Heart right ventricle (tissue), 16 donors: Measurements from ENCODE around the gene PLAC1. TPM values are rescaled to one million over a fixed set of nuclear protein-coding genes. Genes with fewer than 3 reads are reported as not detected.

Experiments used
- ATAC-seq, 8 donors: fragments of 200-7000 bp; cut with Tn5 transposase; one replicate each; pipeline ENCODE4 v1.9.1; 2020; ENCODE audit warnings: mild to moderate bottlenecking in 8 of 8, moderate library complexity in 8 of 8, moderate number of reproducible peaks in 1 of 8
- DNase-seq, 2 donors: peaks; one replicate each; pipeline ENCODE4 v3.0.0-alpha.2; 2020
- H3K27ac ChIP-seq, 10 donors: fragments of 200-600 bp; sonication (generic) in 2 of 10; one replicate each; pipeline versions ENCODE4 v1.5.0 to v1.8.0; 2020 to 2022; ENCODE audit warnings: mild to moderate bottlenecking in 3 of 10
- H3K27me3 ChIP-seq, 7 donors: fragments of 200-600 bp; one replicate each; pipeline ENCODE4 v1.8.0; 2021 to 2022; ENCODE audit warnings: mild to moderate bottlenecking in 2 of 7
- H3K36me3 ChIP-seq, 9 donors: fragments of 200-600 bp; sonication (generic) in 1 of 9; one replicate each; pipeline versions ENCODE4 v1.5.0 to v1.8.0; 2020 to 2022; ENCODE audit warnings: mild to moderate bottlenecking in 2 of 9
- H3K4me1 ChIP-seq, 9 donors: fragments of 200-600 bp; sonication (generic) in 1 of 9; one replicate each; pipeline versions ENCODE4 v1.5.0 to v1.8.0; 2020 to 2022; ENCODE audit warnings: mild to moderate bottlenecking in 4 of 9
- H3K4me3 ChIP-seq, 10 donors: fragments of 200-600 bp; sonication (generic) in 2 of 10; one replicate each; pipeline versions ENCODE4 v1.5.0 to v1.8.0; 2020 to 2022; ENCODE audit warnings: mild to moderate bottlenecking in 7 of 10, moderate library complexity in 2 of 10
- H3K9me3 ChIP-seq, 11 donors: fragments of 200-600 bp in 10 of 11; sonication (generic) in 2 of 11; one replicate each; pipeline versions ENCODE4 v1.5.0 to v1.8.0; 2013 to 2022; ENCODE audit warnings: mild to moderate bottlenecking in 2 of 11, control low read depth in 1 of 11, moderate library complexity in 1 of 11
- WGBS, 2 donors: extraction: QIAGEN DNeasy Blood & Tissue Kit; methylation state at CpG; one replicate each; pipeline ENCODE4 v1.1.7; 2013; ENCODE audit warnings: inconsistent platforms in 1 of 2; 5-methylcytosine and 5-hydroxymethylcytosine counted together
- intact Hi-C, 10 donors: fragments of 100-400 bp; cut with DNase I; formaldehyde crosslinking; loops; one replicate each; pipeline versions ENCODE4 v1.11.1 to v1.14.2; 2022
- polyA plus RNA-seq, 2 donors: library from polyadenylated mRNA; stranded (reverse); fragments of 200-250 nt; gene quantifications; one replicate each; pipeline ENCODE4 v1.2.3, GENCODE V29; 2013
- total RNA-seq, 10 donors: library from RNA; stranded (reverse); fragmentation: NEBNext Ultra II Directional in 3 of 10; extraction: Animal tissue kit (Norgen Biotek cat#: 25700) in 3 of 10; gene quantifications; one replicate each; pipeline versions ENCODE4 v1.2.1 to v1.2.4, GENCODE V29; 2021 to 2023
- TF ChIP-seq, protein P1 (sequence below), 9 donors: fragments of 200-600 bp; sonication (generic) in 2 of 9; IDR thresholded peaks; one replicate each; pipeline versions ENCODE4 v1.5.0 to v1.8.0; 2021 to 2022; ENCODE audit warnings: antibody characterized with exemption in 9 of 9, mild to moderate bottlenecking in 5 of 9, moderate library complexity in 1 of 9
- donor health status: Arrhythmogenic right ventricular cardiomyopathy.
- donor health status: ischemic (EF 13 %, LVEDD 7.1; RV severe dilation, severe dysfunction).
- donor health status: healthy with polysubstance abuse.
- donor health status: DM: no; HTN: yes; CAD: no.
- donor health status: DM: no; HTN: no; CAD: no.
- donor health status: ischemic (EF 25% LVEDD 6.9; RV normal size, moderate dysfunction).
- donor health status: ischemic (EF 25% LVEDD 5.7; RV mildly dilated, moderate dysfunction).
- donor health status: healthy.
- donor health status: DM: yes; HTN: yes; CAD: no.
- donor health status: Ischemic cardiomyopathy.
- donor health status: ischemic (EF 35%, LVEDD 5.7; RV mildly dilated, moderate dysfunction).
- donor health status: nonischemic (EF 11% LVEDD 7.7; RV severe dilation, severe dysfunction).
- donor health status: DM: yes; HTN: yes; CAD: no.
- donor health status: PGD.
- donor health status: ischemic (EF 29% LVEDD 5.4; RV normal size, mild dysfunction).
- donor health status: nonischemic (EF 23%, LVEDD 6.1; RV moderate dilation, normal function).

PLAC1 gene
- total and polyA plus RNA-seq, 12 donors, result not detected

DNA sequence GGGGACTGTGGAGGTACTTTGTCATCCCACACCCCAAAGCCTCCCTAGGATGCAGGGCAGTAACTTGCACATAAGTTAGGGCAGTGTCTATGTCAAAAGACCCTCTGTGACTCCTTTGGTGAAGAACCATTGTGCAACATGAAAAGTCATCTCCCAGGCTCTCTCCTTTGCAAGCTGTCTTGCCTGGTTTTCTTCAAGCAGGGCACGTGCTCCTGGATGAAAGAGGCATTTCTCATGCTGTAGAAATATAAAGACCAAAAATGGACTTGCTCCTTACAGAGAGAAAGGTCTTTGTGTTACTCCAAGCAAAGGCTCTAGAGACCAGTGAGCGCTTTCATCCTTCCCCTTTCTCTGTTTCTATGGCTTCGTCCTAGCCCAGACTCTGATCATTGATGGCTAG is 44.9 kb downstream of the PLAC1 start:
- peaks cover 0 to 14% (median 0%) of the 10 kb centered on the region in 7 donors for H3K27me3 ChIP-seq
- no peak overlapping the region for H3K27ac ChIP-seq
- H3K36me3 ChIP-seq, result no peaks in the 10 kb centered on the region
- H3K4me3 ChIP-seq, result no peak overlapping the region
- WGBS, 2 donors, result 79% methylated on average over 3 of the region's 3 CpGs
- no peak for ATAC-seq
- H3K9me3 ChIP-seq, result no peaks in the 10 kb centered on the region
- TF ChIP-seq, protein P1, sequence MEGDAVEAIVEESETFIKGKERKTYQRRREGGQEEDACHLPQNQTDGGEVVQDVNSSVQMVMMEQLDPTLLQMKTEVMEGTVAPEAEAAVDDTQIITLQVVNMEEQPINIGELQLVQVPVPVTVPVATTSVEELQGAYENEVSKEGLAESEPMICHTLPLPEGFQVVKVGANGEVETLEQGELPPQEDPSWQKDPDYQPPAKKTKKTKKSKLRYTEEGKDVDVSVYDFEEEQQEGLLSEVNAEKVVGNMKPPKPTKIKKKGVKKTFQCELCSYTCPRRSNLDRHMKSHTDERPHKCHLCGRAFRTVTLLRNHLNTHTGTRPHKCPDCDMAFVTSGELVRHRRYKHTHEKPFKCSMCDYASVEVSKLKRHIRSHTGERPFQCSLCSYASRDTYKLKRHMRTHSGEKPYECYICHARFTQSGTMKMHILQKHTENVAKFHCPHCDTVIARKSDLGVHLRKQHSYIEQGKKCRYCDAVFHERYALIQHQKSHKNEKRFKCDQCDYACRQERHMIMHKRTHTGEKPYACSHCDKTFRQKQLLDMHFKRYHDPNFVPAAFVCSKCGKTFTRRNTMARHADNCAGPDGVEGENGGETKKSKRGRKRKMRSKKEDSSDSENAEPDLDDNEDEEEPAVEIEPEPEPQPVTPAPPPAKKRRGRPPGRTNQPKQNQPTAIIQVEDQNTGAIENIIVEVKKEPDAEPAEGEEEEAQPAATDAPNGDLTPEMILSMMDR (IDR thresholded peaks at IDR 0.05), result no peak
- H3K4me1 ChIP-seq, result no peaks in the 10 kb centered on the region
- DNase-seq, result no peak
- intact Hi-C loops, result no loop called here

DNA sequence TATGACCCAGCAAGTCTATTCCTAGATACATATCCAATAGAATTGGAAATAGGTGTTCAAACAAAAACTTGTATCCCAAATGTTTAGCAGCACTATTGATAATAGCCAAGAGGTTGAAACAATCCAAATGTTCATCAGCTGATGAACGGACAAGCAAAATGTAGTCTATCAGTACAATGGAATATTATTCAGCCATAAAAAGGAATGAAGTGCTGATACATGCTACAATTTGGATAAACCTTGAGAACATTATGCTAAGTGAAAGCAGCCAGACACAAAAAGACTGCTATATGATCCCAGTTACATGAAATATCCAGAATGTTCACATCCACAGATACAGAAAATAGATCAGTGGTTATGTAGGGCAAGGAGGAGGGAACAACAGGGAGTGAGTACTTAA is 50.1 kb downstream of the PLAC1 start:
- intact Hi-C loops, result no loop called here
- Histone ChIP-seq H3K9me3 (no peaks in the 10 kb centered on the region), H3K27ac (no peak overlapping the region), H3K36me3 (no peaks in the 10 kb centered on the region), H3K27me3 (peaks cover 0 to 6% (median 0%) of the 10 kb centered on the region in 7 donors), H3K4me1 (peaks cover 0 to 21% (median 0%) of the 10 kb centered on the region in 9 donors), H3K4me3 (no peak overlapping the region)
- WGBS, 2 donors, result 100% methylated on average over 1 of the region's 1 CpG
- TF ChIP-seq, protein P1 (IDR thresholded peaks at IDR 0.05), result no peak
- ATAC-seq, result no peak
- DNase-seq, result no peak

- no peak overlapping the region for H3K27ac ChIP-seq
- no peaks in the 10 kb centered on the region for H3K36me3 ChIP-seq
- H3K27me3 ChIP-seq, result peaks cover 0 to under 1% (median 0%) of the 10 kb centered on the region in 7 donors
- 87 to 96% methylated on average over 6 of the region's 6 CpGs for WGBS, 2 donors
- ATAC-seq (no peak), DNase-seq (no peak)
- H3K4me1 ChIP-seq, result peaks cover 0 to 21% (median 0%) of the 10 kb centered on the region in 9 donors
- TF ChIP-seq, protein P1 (IDR thresholded peaks at IDR 0.05), result no peak
- H3K4me3 ChIP-seq, result no peak overlapping the region
- peaks cover 0 to 2% (median 0%) of the 10 kb centered on the region in 11 donors for H3K9me3 ChIP-seq
- intact Hi-C loops, result no loop called here
Measured at GRCh38 chrX:134607523-134607922, 50.7 kb downstream of the PLAC1 start.

DNA sequence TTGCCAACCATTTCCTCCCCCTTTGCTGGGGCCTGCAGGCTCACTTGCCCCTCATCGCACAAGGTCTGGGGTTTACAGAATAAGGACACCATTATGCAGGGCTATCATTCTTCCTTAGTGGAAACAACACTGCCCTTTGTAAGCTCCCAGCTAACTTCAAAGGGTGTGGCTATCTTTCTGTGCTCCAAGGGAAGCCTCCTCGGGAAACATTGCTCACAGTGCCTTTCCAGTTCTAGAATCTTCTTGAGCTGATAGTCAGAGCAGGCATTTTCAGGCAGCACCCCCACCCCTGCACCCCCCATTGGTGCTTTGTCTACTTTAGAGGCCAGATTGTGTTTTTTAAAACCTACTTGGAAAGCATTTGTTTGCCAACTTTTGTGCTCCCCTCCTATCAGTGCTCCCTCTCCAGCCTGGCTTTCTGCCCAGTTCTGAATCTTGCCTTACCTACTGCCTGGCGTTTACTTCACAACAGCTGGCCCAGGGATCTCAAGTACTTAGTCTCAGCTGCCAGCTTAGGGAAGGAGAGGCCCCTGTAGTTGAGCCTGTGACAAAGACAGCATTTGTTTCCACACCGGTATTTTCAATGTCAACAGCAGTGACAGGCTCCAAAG is 53.5 kb downstream of the PLAC1 start:
- intact Hi-C loops, result no loop called here
- Histone ChIP-seq H3K36me3 (no peaks in the 10 kb centered on the region), H3K27ac (no peak overlapping the region), H3K4me1 (peaks cover 0 to 21% (median 0%) of the 10 kb centered on the region in 9 donors), H3K4me3 (no peak overlapping the region), H3K9me3 (peaks cover 0 to 6% (median 0%) of the 10 kb centered on the region in 11 donors), H3K27me3 (peaks cover 0 to 3% (median 0%) of the 10 kb centered on the region in 7 donors)
- 12 to 38% methylated on average over 4 of the region's 4 CpGs for WGBS, 2 donors
- ATAC-seq (peak in 5 of 8 donors; percentile 16 to 81 (median 48)), DNase-seq (peak in 1 of 2 donors; percentile 19)
- TF ChIP-seq, protein P1 (IDR thresholded peaks at IDR 0.05), result no peak
